ENCODE results near the gene NEURL1.
"Not testable (repeated sequence)": the region's sequence is repeated elsewhere in the genome, so short reads cannot be mapped to it uniquely, and the experiment has no call there.

Gene NEURL1

GRCh38 chr10:103514244-103514643, 20.7 kb downstream of the NEURL1 start:
- no peak for DNase-seq

GRCh38 chr10:103517234-103518085, 24.0 kb downstream of the NEURL1 start:
- DNase-seq: no peak

GRCh38 chr10:103519798-103520197, 26.3 kb downstream of the NEURL1 start:
- no peak for DNase-seq

GRCh38 chr10:103522006-103522405, 28.5 kb downstream of the NEURL1 start:
- not testable (repeated sequence) for DNase-seq

- DNase-seq: no peak
Observed at GRCh38 chr10:103523683-103524082, 30.2 kb downstream of the NEURL1 start.

GRCh38 chr10:103525901-103526300, 32.4 kb downstream of the NEURL1 start:
- no peak for DNase-seq

- not testable (repeated sequence) for DNase-seq
Observed at GRCh38 chr10:103527476-103527875, 34.0 kb downstream of the NEURL1 start.

GRCh38 chr10:103528549-103528948, 35.0 kb downstream of the NEURL1 start:
- no peak for DNase-seq

- DNase-seq: no peak
Observed at GRCh38 chr10:103529539-103529938, 36.0 kb downstream of the NEURL1 start.

GRCh38 chr10:103533827-103534226, 40.3 kb downstream of the NEURL1 start:
- DNase-seq: no peak

- DNase-seq: no peak
Observed at GRCh38 chr10:103534621-103535498, 41.4 kb downstream of the NEURL1 start.

GRCh38 chr10:103535595-103535994, 42.1 kb downstream of the NEURL1 start:
- DNase-seq: no peak

GRCh38 chr10:103539751-103540150, 46.2 kb downstream of the NEURL1 start:
- no peak for DNase-seq

GRCh38 chr10:103540722-103541121, 47.2 kb downstream of the NEURL1 start:
- no peak for DNase-seq

GRCh38 chr10:103541616-103542015, 48.1 kb downstream of the NEURL1 start:
- no peak for DNase-seq

GRCh38 chr10:103542764-103543616, 49.5 kb downstream of the NEURL1 start:
- no peak for DNase-seq

- no peak for DNase-seq
Observed at GRCh38 chr10:103543617-103544525, 50.4 kb downstream of the NEURL1 start.

GRCh38 chr10:103544657-103545310, 51.3 kb downstream of the NEURL1 start:
- DNase-seq: no peak

- DNase-seq: no peak
Observed at GRCh38 chr10:103545366-103545765, 51.9 kb downstream of the NEURL1 start.

- DNase-seq: no peak
Observed at GRCh38 chr10:103545771-103546281, 52.3 kb downstream of the NEURL1 start.

- no peak for DNase-seq
Observed at GRCh38 chr10:103546401-103546800, 52.9 kb downstream of the NEURL1 start.
